CD4-positive, alpha-beta T cell treated with Interleukin-6 for 4 hours (primary cell): Measurements from ENCODE around the gene VWDE.
A peak's percentile ranks its signal among the peaks of the same experiment; 100 is the strongest.
"Not testable (repeated sequence)": the region's sequence is repeated elsewhere in the genome, so short reads cannot be mapped to it uniquely, and the experiment has no call there.

ENCODE experiments used
- DNase-seq: peaks from one replicate; pipeline ENCODE4 v3.0.0-alpha.2; 2020; ENCODE audit warnings: mixed read lengths

VWDE gene

GRCh38 chr7:12401538-12402364 is 1.9 kb downstream of the VWDE start:
- no peak for DNase-seq

- no peak for DNase-seq
These were observed 5.5 kb downstream of the VWDE start for GRCh38 chr7:12398186-12398585.

- DNase-seq = no peak
These were observed 6.0 kb downstream of the VWDE start for GRCh38 chr7:12397671-12398070.

GRCh38 chr7:12396670-12397069 is 7.0 kb downstream of the VWDE start:
- not testable (repeated sequence) for DNase-seq

GRCh38 chr7:12391922-12392615 is 11.6 kb downstream of the VWDE start:
- DNase-seq = no peak

- DNase-seq = peak; percentile 38
These were observed 14.5 kb downstream of the VWDE start for GRCh38 chr7:12389089-12389700.

GRCh38 chr7:12386313-12386740 is 17.3 kb downstream of the VWDE start:
- no peak for DNase-seq

- DNase-seq = no peak
These were observed 18.3 kb downstream of the VWDE start for GRCh38 chr7:12385364-12385786.

- DNase-seq = no peak
These were observed 20.3 kb downstream of the VWDE start for GRCh38 chr7:12383377-12383776.

GRCh38 chr7:12378389-12378788 is 25.3 kb downstream of the VWDE start:
- no peak for DNase-seq

- DNase-seq = no peak
These were observed 26.3 kb downstream of the VWDE start for GRCh38 chr7:12377406-12377805.

GRCh38 chr7:12373580-12374263 is 29.9 kb downstream of the VWDE start:
- no peak for DNase-seq

GRCh38 chr7:12370249-12370648 is 33.4 kb downstream of the VWDE start:
- no peak for DNase-seq

GRCh38 chr7:12369756-12370155 is 33.9 kb downstream of the VWDE start:
- DNase-seq = no peak

- DNase-seq = no peak
These were observed 34.6 kb downstream of the VWDE start for GRCh38 chr7:12369072-12369471.

- DNase-seq = no peak
These were observed 42.7 kb downstream of the VWDE start for GRCh38 chr7:12360948-12361347.

- no peak for DNase-seq
These were observed 45.0 kb downstream of the VWDE start for GRCh38 chr7:12358694-12359093.

GRCh38 chr7:12357508-12357907 is 46.2 kb downstream of the VWDE start:
- DNase-seq = no peak

- DNase-seq = no peak
These were observed 51.8 kb downstream of the VWDE start for GRCh38 chr7:12351843-12352242.

- DNase-seq = no peak
These were observed 52.7 kb downstream of the VWDE start for GRCh38 chr7:12350971-12351370.

GRCh38 chr7:12337095-12337494 is 66.6 kb downstream of the VWDE start:
- no peak for DNase-seq

- no peak for DNase-seq
These were observed 74.5 kb downstream of the VWDE start for GRCh38 chr7:12328888-12329770.
